HEK293T (cell line): Measurements from ENCODE around the gene HOXB4.

ENCODE experiments used
- BHLHE40 ChIP-seq: fragments of 450-650 bp; IDR thresholded peaks from 2 replicates; pipeline ENCODE4 v1.6.1; 2016; ENCODE audit warnings: mild to moderate bottlenecking, moderate library complexity, borderline replicate concordance
- CTBP1 ChIP-seq: fragments of 450-650 bp; IDR thresholded peaks from 2 replicates; pipeline ENCODE4 v1.6.1; 2016; ENCODE audit warnings: borderline replicate concordance
- FOXM1 ChIP-seq: fragments of 450-650 bp; IDR thresholded peaks from 2 replicates; pipeline ENCODE4 v1.6.1; 2017; ENCODE audit warnings: mild to moderate bottlenecking, borderline replicate concordance
- LEF1 ChIP-seq: fragments of 450-650 bp; IDR thresholded peaks from 2 replicates; pipeline ENCODE4 v1.6.1; 2017; ENCODE audit warnings: mild to moderate bottlenecking, borderline replicate concordance
- NFRKB ChIP-seq: fragments of 450-650 bp; IDR thresholded peaks from 2 replicates; pipeline ENCODE4 v1.6.1; 2016; ENCODE audit warnings: mild to moderate bottlenecking, moderate library complexity
- SUZ12 ChIP-seq: fragments of 450-650 bp; IDR thresholded peaks from 2 replicates; pipeline ENCODE4 v1.6.1; 2016; ENCODE audit warnings: mild to moderate bottlenecking
- TARDBP ChIP-seq: fragments of 450-650 bp; IDR thresholded peaks from 2 replicates; pipeline ENCODE4 v1.6.1; 2016
- ZNF384 ChIP-seq: fragments of 450-650 bp; IDR thresholded peaks from 2 replicates; pipeline ENCODE4 v1.6.1; 2016
- TF ChIP-seq, protein P1 (sequence below): fragments of 450-650 bp; IDR thresholded peaks from 2 replicates; pipeline ENCODE4 v1.6.1; 2016

DNA sequence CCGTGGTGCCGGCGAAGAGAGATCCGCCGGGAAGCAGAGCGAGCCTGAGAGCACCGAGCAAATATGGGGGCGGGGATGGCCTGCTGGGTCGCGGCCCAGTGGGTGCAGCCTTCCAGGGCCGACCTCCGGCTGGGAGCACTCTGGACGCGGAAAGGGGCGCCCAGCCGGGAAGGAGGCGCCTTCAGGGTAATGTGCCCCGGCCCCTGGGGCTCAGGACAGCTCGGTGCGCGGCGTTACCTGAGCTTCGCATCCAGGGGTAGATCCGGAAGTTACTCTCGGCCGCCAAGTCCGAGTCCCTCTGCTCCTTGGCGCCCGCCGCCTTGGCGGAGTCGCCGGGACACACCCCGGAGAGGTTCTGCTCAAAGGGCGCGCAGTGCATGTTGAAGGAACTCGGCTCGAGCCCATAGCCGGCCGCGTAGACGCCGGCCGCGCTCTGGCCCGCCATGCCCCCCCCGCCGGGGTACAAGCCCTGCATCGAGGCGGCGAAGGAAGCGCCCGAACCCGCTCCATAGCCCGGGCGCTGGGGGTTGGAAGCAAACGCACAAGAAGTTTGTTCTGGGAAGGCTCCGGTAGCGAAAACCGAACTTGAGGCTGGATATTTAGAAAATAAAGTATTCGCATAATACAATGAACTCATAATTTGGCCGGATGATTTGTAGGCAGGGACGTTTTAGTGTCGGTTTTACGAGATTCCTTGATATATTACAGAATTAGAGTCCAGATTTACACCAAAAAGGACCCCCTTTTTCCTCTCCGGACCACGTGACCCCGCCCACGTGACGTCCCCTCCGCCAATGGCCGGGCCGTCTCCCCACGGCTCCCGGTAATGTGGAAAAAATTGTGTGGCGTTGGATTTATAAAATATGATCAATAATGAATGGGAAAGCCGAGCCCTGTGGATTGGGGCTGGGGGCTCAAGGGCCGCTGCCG is 32.4 kb upstream of the HOXB4 start, which contains the start of gene HOXB7:
- no peak for TF ChIP-seq NFRKB
- TF ChIP-seq TARDBP: no peak
- no peak for TF ChIP-seq BHLHE40
- peak; percentile 63; the same call in 1 of the 2 replicates for TF ChIP-seq CTBP1
- TF ChIP-seq, protein P1, sequence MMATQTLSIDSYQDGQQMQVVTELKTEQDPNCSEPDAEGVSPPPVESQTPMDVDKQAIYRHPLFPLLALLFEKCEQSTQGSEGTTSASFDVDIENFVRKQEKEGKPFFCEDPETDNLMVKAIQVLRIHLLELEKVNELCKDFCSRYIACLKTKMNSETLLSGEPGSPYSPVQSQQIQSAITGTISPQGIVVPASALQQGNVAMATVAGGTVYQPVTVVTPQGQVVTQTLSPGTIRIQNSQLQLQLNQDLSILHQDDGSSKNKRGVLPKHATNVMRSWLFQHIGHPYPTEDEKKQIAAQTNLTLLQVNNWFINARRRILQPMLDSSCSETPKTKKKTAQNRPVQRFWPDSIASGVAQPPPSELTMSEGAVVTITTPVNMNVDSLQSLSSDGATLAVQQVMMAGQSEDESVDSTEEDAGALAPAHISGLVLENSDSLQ: peak; percentile 88
- no peak for TF ChIP-seq SUZ12
- no peak for TF ChIP-seq LEF1
- TF ChIP-seq ZNF384: no peak
- TF ChIP-seq FOXM1: no peak
